ENCODE results near the gene SUV39H1.

SUV39H1 gene

DNA sequence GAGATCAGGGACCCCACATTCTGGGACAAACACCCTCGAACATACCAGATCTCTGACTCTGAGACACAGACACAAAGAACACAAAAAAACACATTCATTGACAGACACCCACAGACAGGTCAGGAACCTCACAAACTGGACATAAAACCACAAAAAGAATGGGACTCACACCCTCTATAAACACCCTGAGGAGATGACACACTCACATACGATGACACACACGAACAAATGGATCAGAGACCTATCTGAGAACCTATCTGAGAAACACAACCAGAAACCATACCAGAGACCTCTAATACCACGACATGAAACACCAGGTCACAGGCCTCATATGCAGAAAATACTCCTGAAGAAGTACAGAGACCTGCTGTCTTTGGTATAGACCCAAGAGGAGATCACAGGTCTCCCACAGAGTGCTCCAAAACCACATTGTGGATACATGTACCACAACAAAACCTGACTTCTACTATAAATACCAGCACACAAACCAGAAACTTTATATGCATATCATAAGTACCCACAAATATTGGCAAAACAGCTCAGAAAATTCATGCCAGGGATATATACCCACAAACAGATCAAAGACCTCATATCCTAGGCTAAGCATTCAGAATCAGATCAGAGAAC lies 19.5 kb downstream of the SUV39H1 start:
- no peak for DNase-seq

DNA sequence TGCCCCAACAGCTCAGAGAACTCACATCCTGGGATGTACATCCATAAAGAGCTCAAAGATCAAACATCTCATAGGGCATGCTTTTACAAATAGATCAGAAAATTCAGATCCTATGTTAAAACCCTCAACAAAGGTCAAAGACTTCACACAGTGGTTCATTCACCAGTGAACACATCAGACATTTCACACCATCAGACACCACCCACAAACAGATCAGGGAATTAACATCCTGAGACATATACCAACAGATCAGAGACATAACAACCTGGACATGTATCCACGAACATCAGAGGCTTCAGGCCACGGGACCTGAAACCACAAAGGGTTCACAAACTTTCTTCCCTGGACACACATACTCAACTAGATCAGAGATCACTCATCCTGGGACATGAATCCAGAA lies 23.4 kb downstream of the SUV39H1 start:
- DNase-seq: no peak

DNA sequence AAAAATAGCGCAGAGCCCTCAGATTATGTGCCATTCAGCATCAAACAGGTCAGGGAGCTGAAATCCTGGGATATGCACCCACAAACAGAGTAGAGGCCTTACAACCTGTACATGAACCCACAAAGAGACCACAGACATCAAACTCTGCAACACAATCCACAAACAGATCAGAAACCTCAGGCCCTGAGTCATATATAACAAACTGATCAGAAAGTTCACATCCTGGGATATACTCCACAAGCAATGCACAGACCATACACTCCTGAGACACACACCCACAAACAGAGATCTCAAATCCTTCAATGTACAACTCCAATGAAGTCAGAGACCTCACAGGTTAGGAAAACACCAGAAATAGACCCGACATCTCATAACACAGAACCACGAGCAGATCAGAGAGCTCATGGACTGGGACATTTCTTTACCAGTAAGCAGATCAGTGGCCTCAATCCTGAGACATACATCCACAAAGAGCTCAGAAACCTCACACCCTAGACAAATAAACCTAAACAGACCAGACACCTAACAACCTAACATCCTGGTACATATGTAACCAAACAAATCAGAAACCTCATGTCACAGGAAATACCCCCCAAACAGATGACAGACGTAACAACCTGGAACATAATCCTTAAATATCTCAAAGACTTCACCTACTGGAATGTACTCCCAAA lies 24.2 kb downstream of the SUV39H1 start:
- DNase-seq: no peak

DNA sequence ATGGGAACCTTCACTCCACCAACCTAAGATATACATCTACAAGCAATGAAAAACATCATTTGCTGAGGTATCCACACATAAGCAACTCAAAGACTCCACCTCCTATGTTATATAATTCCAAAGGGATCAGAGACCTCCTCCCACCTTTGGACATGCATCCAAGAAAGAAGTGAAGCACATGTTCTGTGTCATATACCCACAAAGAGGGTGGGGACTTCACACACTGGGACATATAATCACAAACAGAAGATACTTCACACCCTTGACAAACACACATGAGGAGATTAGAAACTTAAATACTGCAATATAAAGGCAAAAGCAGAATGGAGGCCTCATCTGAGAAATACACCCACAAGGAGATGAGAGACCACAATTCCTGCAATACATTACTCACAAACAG lies 25.4 kb downstream of the SUV39H1 start:
- DNase-seq: no peak

DNA sequence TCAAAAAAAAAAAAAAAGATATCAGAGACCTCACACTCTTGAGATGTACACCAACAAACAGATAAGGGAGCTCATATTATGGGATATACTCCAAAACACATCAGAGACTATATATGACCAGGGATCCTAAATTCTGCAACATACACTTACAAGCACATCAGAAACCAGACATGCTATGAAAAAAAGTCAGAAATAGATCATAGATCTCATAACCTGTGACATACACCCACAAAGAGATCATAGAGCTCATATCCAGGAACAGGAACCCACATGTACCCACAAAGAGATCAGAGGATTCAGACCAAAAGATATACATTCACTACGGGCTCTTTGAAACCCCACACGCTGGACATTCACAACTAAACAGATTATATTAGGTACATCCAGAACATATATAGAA lies 30.1 kb downstream of the SUV39H1 start:
- DNase-seq: no peak

DNA sequence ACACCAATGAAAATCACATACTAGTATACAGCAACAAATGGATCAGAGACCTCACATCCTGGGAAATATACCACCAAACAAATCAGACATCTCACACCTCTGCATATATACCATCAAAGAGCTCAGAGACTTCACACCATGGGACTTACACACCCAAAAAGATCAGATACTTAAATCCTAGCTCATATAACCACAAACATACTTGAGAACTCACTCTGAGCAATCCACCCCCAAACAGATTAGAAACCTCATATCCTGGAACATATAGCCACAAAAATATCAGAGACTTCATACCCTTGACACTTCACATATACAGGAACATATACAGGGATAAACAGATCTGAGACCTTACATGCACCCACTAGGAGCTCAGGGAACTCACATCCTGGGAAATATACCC lies 32.1 kb downstream of the SUV39H1 start:
- DNase-seq: no peak

DNA sequence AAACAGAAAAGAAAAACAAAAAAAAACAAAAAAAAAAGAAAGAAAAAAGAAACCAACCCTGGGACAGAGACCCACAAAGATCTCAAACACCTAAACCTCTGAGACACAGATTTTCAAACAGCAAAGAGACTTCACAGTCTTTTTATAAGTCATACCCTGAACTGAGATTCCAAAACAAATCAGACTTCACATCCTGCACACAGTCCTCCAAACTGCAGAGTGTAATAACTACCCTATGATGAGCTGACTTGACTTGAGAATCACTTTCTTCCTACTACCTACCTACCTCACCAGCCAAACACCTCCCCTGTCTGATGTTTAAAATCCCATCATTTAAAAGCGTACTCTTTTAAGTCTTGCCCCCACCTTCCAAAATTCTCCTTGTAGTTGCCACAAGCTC lies 39.8 kb downstream of the SUV39H1 start:
- DNase-seq: no peak

DNA sequence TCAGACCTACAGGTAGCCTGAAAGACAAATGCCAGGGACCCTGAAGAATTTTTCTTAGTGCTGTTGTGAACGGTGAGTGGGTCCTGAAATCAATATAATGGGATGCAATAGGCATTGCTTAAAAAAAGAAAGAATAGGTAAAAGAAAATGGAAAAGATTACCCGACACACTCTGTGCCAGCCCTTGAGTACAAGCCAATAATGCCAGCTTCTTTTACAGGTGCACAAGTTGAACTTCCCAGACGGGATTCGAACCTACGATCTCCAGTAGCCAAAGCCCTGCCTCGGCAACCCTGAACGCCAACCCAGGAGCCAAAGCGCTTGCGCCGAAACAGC lies 40.3 kb downstream of the SUV39H1 start:
- DNase-seq: no peak

DNA sequence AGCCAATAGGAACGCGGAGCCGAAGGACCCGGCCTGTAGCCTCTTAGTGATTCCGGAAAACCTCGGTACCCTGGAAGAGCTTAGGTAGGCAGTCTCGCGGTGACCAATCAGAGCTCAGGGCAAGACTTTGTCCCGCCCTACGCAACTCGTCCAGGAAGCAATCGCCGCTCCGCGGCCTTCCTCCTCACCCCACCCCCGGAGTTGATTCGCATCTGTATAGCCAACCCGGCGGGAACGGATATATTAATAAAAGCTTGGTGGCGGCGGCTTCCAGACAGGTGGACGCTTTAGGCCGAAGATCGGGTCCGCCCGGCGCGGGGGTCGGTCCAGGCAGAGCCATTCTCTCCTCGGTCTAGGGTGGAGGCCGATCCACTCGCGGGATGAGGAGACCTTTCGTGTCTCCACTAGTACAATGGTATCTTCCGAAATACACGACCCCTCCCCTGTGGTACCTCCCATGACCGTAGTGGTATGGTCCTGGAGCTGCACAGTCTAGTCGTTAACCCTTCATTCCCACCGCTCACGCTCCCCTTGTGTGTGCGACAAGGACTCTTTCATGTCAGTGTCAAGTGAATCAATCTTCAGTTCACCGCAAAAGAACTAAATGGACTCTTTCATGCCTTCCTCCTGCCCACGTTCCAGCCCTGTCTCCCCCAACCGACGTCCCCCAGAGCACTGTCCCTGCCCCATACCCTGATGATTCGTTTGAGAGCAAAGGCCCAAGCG lies 40.8 kb downstream of the SUV39H1 start:
- DNase-seq: peak; percentile 69

DNA sequence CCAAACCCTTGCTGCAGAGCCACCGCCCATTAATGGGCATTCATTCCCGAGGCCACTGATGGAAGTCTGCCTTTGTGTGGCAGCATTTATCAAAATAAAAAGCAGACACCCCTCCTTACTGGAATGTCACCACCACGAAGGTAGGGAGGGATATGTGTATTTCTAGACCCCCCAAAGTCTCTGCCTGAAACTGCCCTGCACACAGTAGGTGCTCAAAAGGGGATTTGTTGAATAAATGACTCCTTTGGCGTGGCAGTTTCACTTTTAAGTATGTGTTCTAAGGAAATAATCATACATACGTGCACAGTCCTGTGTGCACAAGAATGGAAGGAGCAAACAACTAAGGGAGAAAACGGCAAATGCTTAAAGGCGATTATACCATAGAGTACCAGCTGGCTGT lies 41.4 kb downstream of the SUV39H1 start:
- no peak for DNase-seq

DNA sequence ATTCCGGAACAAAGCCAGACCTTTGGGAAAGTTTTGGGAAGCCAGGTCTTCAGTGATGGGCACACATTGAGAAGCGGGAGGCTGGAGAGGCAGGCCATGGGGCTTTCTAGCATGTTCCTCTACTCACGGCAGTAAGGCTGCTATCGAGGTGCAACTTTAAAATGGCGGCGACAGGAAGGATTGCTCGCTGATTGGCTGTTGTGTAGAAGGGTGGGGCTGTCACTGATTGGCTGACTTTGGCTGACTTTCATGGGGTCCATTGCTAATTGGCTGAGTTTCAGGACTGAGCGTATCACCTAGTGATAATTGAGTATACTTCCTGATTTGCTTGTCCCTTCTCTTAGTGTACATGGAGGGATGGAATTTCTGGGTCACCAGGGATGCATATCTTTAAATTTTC lies 45.3 kb downstream of the SUV39H1 start:
- no peak for DNase-seq

DNA sequence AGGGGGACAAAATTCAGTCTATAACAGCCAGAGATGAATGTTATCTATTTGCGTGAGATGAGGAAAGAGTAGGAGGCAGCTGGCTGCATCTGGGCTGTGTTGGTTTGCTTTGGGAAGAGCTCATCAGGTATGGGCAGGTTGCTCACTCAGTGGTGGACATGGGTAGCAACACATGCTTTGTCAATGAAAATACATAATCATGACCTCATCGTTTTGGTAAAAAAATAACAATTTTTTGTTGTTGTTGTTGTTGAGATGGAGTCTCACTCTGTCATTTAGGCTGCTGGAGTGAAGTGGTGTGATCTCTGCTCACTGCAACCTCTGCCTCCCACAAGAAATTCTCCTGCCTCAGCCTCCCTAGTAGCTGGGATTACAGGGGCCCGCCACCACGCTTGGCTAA lies 48.7 kb downstream of the SUV39H1 start:
- DNase-seq: no peak

DNA sequence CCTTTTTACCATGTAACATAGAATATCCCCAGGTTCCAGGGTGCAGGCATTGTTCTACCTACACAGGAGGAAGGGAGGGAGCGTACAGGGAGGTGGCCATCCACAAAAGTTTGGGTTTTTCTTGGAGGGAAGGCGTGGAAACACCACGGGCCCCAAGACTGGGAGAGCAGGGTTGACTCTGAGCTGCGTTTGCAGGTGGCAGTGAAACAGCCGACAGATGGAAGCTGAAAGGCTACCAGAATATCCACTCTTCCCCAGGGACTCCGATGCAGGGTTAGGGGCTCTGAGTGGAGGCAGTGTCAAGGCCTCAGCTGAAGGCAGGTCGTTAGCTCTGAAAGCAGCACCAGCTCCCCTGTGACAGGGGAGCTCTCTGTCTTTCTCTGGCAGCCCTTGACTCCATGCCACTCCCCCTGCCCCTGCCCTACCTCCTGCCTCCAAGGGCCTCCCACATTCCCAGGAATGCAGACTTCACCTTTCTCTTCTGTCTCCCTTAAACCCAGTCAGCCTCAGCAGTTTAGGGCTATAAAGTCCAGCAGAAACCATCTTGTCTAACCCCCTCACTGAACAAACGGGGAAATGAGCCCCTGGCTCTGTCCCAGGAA lies 51.0 kb downstream of the SUV39H1 start:
- DNase-seq: no peak

DNA sequence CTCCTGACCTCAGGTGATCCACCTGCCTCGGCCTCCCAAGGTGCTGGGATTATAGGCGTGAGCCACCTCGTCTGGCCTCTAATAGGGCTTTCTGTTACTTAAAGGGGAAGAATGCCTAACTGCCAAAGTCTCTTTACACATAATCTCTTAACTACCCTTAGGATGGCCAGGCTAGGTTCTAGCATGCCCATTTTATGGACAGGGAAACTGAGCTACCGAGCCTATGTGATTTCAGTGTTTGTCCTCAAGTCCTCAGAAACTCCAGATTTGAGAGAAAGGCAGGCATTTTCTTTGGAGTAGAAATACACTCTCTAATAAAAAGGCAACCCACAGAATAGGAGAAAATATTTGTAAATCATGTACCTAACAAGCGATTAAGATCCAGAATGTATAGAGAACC lies 52.6 kb downstream of the SUV39H1 start:
- no peak for DNase-seq

DNA sequence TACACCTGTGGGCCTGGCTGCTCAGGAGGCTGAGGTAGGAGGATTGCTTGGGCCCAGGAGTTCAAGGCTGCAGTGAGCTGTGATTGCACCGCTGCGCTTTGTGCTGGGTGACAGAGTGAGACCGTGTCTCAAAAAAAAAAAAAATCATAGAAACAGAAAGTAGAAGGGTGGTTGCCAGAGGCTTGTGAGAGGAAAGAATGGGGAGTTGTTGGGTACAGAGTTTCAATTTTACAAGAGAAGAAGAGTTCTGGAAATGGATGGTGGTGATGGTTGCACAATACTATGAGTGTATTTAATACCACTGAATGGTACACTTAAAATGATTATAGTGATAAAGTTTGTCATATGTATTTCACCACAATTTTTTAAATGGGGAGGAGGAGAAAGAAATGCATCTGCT lies 54.8 kb downstream of the SUV39H1 start:
- no peak for DNase-seq

DNA sequence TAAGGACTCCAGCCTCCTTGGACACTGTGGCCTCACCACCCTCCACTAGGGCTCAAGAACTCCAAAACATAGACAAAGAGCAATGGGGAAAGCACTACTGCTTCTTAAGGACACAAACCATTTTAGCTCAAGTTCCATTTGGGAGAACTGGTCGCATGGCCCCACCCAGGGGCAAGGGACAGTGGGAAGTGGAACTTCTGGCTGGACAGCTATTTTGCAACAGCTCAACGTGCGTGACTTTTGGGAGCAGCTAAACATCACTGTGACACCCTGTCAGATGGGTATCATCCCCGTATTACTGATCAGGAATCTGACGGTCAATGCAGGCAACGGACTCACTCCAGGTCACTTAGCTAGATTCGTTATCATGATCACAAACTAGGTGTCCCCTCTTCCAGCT lies 56.0 kb downstream of the SUV39H1 start:
- no peak for DNase-seq

DNA sequence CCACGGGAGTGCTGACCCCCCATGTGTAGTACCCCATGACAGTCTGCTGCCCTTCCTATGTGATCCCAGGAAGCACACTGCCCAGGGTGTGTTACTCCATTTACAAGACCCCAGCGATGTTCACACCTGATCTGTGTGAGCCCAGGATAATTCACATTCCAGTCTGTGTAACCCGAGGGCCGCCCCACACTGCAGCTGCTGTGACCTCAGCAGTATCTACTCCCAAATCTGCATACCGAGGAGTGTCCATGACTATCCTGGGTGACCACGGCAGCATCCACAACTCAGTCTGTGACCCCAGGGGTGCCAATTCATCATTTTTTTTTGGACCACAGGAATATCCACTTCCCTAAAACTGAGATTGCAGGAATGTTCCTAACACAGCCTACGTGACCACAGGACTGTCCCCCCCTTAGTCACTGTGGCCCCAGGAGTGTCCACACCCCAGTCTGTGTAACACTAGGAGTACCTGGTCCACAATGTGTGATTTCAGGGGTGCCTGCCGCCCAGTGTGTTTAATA lies 57.2 kb downstream of the SUV39H1 start:
- DNase-seq: no peak

DNA sequence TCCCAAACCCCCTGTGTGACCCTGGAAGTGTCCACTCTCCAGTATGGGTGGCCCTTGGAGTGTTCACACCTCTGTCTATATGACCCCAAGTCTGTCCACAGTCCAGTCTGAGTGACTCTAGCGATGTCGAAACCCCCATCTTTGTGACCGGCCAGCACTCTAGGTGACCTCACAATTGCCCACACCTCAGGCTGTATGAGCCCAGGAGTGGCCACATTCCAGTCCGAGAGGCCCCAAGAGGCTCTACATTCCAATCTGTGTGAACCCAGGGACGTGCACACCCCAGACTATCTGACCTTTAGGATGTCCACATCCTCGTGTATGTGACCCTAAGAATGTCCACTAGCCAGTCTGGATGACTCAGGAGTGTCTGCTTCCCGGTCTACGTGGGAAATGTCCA lies 57.7 kb downstream of the SUV39H1 start:
- no peak for DNase-seq

Measured in T-helper 9 cell (primary cell).